Measurements from ENCODE around the gene RABGAP1L.

The RABGAP1L gene

GRCh38 chr1:174965362-174966007, 806.2 kb downstream of the RABGAP1L start:
- no peak for DNase-seq (ENCODE audit: low read depth)

- DNase-seq (ENCODE audit: low read depth): no peak
Observed at GRCh38 chr1:174966008-174966572, 806.8 kb downstream of the RABGAP1L start.

GRCh38 chr1:174967845-174968705, 808.8 kb downstream of the RABGAP1L start:
- no peak for DNase-seq (ENCODE audit: low read depth)

GRCh38 chr1:174968750-174969244, 809.5 kb downstream of the RABGAP1L start:
- DNase-seq (ENCODE audit: low read depth): no peak

- no peak for DNase-seq (ENCODE audit: low read depth)
Observed at GRCh38 chr1:174969977-174970376, 810.7 kb downstream of the RABGAP1L start.

- no peak for DNase-seq (ENCODE audit: low read depth)
Observed at GRCh38 chr1:174971466-174971865, 812.1 kb downstream of the RABGAP1L start.

GRCh38 chr1:174971902-174972301, 812.6 kb downstream of the RABGAP1L start:
- no peak for DNase-seq (ENCODE audit: low read depth)

- no peak for DNase-seq (ENCODE audit: low read depth)
Observed at GRCh38 chr1:174974711-174975119, 815.4 kb downstream of the RABGAP1L start.

GRCh38 chr1:174975764-174976163, 816.4 kb downstream of the RABGAP1L start:
- no peak for DNase-seq (ENCODE audit: low read depth)

GRCh38 chr1:174976436-174977108, 817.3 kb downstream of the RABGAP1L start:
- no peak for DNase-seq (ENCODE audit: low read depth)

GRCh38 chr1:174982971-174983689, 823.8 kb downstream of the RABGAP1L start:
- DNase-seq (ENCODE audit: low read depth): no peak

- no peak for DNase-seq (ENCODE audit: low read depth)
Observed at GRCh38 chr1:174984952-174985351, 825.6 kb downstream of the RABGAP1L start.

GRCh38 chr1:174988539-174988938, 829.2 kb downstream of the RABGAP1L start:
- DNase-seq (ENCODE audit: low read depth): no peak

GRCh38 chr1:174988986-174989385, 829.7 kb downstream of the RABGAP1L start:
- no peak for DNase-seq (ENCODE audit: low read depth)

- DNase-seq (ENCODE audit: low read depth): no peak
Observed at GRCh38 chr1:174989536-174990220, 830.4 kb downstream of the RABGAP1L start.

GRCh38 chr1:174990382-174990999, 831.2 kb downstream of the RABGAP1L start:
- no peak for DNase-seq (ENCODE audit: low read depth)

GRCh38 chr1:174991473-174991872, 832.2 kb downstream of the RABGAP1L start:
- DNase-seq (ENCODE audit: low read depth): no peak

- DNase-seq (ENCODE audit: low read depth): no peak
Observed at GRCh38 chr1:174995121-174995520, 835.8 kb downstream of the RABGAP1L start.

GRCh38 chr1:174995916-174996315, 836.6 kb downstream of the RABGAP1L start:
- DNase-seq (ENCODE audit: low read depth): no peak

- no peak for DNase-seq (ENCODE audit: low read depth)
Observed at GRCh38 chr1:174996476-174996875, 837.2 kb downstream of the RABGAP1L start.

GRCh38 chr1:174997041-174997440, 837.7 kb downstream of the RABGAP1L start:
- DNase-seq (ENCODE audit: low read depth): no peak

Measured in activated gamma-delta T cell treated with anti-CD3 and anti-CD28 coated beads, Interleukin-2, amount 50 U/mL, for 16 hours (primary cell).